ENCODE data around the gene YAP1. TPM values are rescaled to one million over a fixed set of nuclear protein-coding genes. Genes with fewer than 3 reads are reported as not detected.
A peak's percentile ranks its signal among the peaks of the same experiment; 100 is the strongest.

The YAP1 gene
- total RNA-seq, 1 experiment from 2014 or later, result 158 TPM

- ChIA-PET POLR2A (interaction anchor here (0.7 to 1.3 kb wide), 2 partner anchors 16 to 1465 kb away, joined by 3 read pairs; no protein-coding TSS in a partner anchor), CTCF (interaction anchor here (0.6 to 0.7 kb wide), 2 partner anchors 188 to 219 kb away, joined by 3 read pairs; no protein-coding TSS in a partner anchor)
- Mint-ChIP-seq H3K36me3 (ENCODE audit: insufficient read depth, unreplicated experiment) (no peaks in the 10 kb centered on the region), H3K27ac (ENCODE audit: low read depth, unreplicated experiment) (no peak overlapping the region), H3K9me3 (ENCODE audit: unreplicated experiment) (no peaks in the 10 kb centered on the region), H3K4me1 (ENCODE audit: insufficient read depth, unreplicated experiment) (no peaks in the 10 kb centered on the region), H3K4me3 (ENCODE audit: unreplicated experiment) (no peak overlapping the region), H3K27me3 (ENCODE audit: insufficient read depth, unreplicated experiment) (no peaks in the 10 kb centered on the region)
- no peak for TF ChIP-seq CTCF (IDR thresholded peaks at IDR 0.05; ENCODE audit: unreplicated experiment)
- intact Hi-C loops (cut with micrococcal nuclease), result no loop called here
- no TSS peak for BruUV-seq (replicated peaks)
- DNase-seq (ENCODE audit: unreplicated experiment), result peak; percentile 11
These were observed 30.6 kb upstream of the YAP1 start for GRCh38 chr11:102079625-102080024.

GRCh38 chr11:102081313-102081712 lies 28.9 kb upstream of the YAP1 start:
- ChIA-PET POLR2A (interaction anchor here (0.7 to 1.8 kb wide), 2 partner anchors 10 to 292 kb away, joined by 3 to 4 read pairs; no protein-coding TSS in a partner anchor), CTCF (no interaction called here)
- Mint-ChIP-seq H3K27ac (ENCODE audit: low read depth, unreplicated experiment) (no peak overlapping the region), H3K36me3 (ENCODE audit: insufficient read depth, unreplicated experiment) (no peaks in the 10 kb centered on the region), H3K27me3 (ENCODE audit: insufficient read depth, unreplicated experiment) (no peaks in the 10 kb centered on the region), H3K4me1 (ENCODE audit: insufficient read depth, unreplicated experiment) (no peaks in the 10 kb centered on the region), H3K9me3 (ENCODE audit: unreplicated experiment) (no peaks in the 10 kb centered on the region), H3K4me3 (ENCODE audit: unreplicated experiment) (no peak overlapping the region)
- intact Hi-C loops (cut with micrococcal nuclease), result no loop called here
- BruUV-seq (replicated peaks), result no TSS peak
- no peak for TF ChIP-seq CTCF (IDR thresholded peaks at IDR 0.05; ENCODE audit: unreplicated experiment)
- no peak for DNase-seq (ENCODE audit: unreplicated experiment)

- ChIA-PET POLR2A (interaction anchor here (0.7 kb wide), 1 partner anchor 24 kb away, joined by 3 read pairs; the partner anchor contains the start of gene YAP1), CTCF (interaction anchor here (0.9 to 1.0 kb wide), 2 partner anchors 10 to 183 kb away, joined by 3 read pairs; no protein-coding TSS in a partner anchor)
- BruUV-seq (replicated peaks), result no TSS peak
- no peak overlapping the region for H3K27ac Mint-ChIP-seq (ENCODE audit: low read depth, unreplicated experiment)
- no peak for TF ChIP-seq CTCF (IDR thresholded peaks at IDR 0.05; ENCODE audit: unreplicated experiment)
- no peaks in the 10 kb centered on the region for H3K4me1 Mint-ChIP-seq (ENCODE audit: insufficient read depth, unreplicated experiment)
- no peak for DNase-seq (ENCODE audit: unreplicated experiment)
- no peaks in the 10 kb centered on the region for H3K36me3 Mint-ChIP-seq (ENCODE audit: insufficient read depth, unreplicated experiment)
- no peak overlapping the region for H3K4me3 Mint-ChIP-seq (ENCODE audit: unreplicated experiment)
- no peaks in the 10 kb centered on the region for H3K9me3 Mint-ChIP-seq (ENCODE audit: unreplicated experiment)
- no peaks in the 10 kb centered on the region for H3K27me3 Mint-ChIP-seq (ENCODE audit: insufficient read depth, unreplicated experiment)
- intact Hi-C loops (cut with micrococcal nuclease), result no loop called here
These were observed 24.2 kb upstream of the YAP1 start for GRCh38 chr11:102085864-102086551.

- intact Hi-C loops (cut with micrococcal nuclease), result no loop called here
- ChIA-PET POLR2A (interaction anchor here (1.3 to 1.6 kb wide), 2 partner anchors 10 kb away, joined by 3 read pairs; no protein-coding TSS in a partner anchor), CTCF (no interaction called here)
- H3K9me3 Mint-ChIP-seq (ENCODE audit: unreplicated experiment), result no peaks in the 10 kb centered on the region
- no peaks in the 10 kb centered on the region for H3K36me3 Mint-ChIP-seq (ENCODE audit: insufficient read depth, unreplicated experiment)
- TF ChIP-seq CTCF (IDR thresholded peaks at IDR 0.05; ENCODE audit: unreplicated experiment), result no peak
- H3K27me3 Mint-ChIP-seq (ENCODE audit: insufficient read depth, unreplicated experiment), result no peaks in the 10 kb centered on the region
- no peaks in the 10 kb centered on the region for H3K4me1 Mint-ChIP-seq (ENCODE audit: insufficient read depth, unreplicated experiment)
- no peak for DNase-seq (ENCODE audit: unreplicated experiment)
- BruUV-seq (replicated peaks), result no TSS peak
- H3K27ac Mint-ChIP-seq (ENCODE audit: low read depth, unreplicated experiment), result no peak overlapping the region
- H3K4me3 Mint-ChIP-seq (ENCODE audit: unreplicated experiment), result no peak overlapping the region
These were observed 13.1 kb upstream of the YAP1 start for GRCh38 chr11:102097186-102097585.

Measured in MCF 10A (cell line).